BE2C (cell line): ENCODE measurements around the gene MPG.
"Not testable (repeated sequence)": the region's sequence is repeated elsewhere in the genome, so short reads cannot be mapped to it uniquely, and the experiment has no call there.

Experiments used
- DNase-seq: peaks from one replicate; pipeline ENCODE4 v3.0.0-alpha.2; 2020
- H3K27me3 ChIP-seq: fragments of 250-450 bp; sonication (Bioruptor Pico); 2 replicates; pipeline ENCODE4 v1.5.1; 2020; ENCODE audit warnings: mild to moderate bottlenecking
- H3K36me3 ChIP-seq: fragments of 250-450 bp; sonication (Bioruptor Pico); 2 replicates; pipeline ENCODE4 v1.5.1; 2020; ENCODE audit warnings: mild to moderate bottlenecking
- H3K4me1 ChIP-seq: fragments of 250-450 bp; sonication (Bioruptor Pico); 2 replicates; pipeline ENCODE4 v1.5.1; 2020
- H3K4me3 ChIP-seq: 2 replicates; pipeline ENCODE4 v1.5.1; 2011; ENCODE audit warnings: low read depth, low read length
- H3K9me3 ChIP-seq: fragments of 250-450 bp; sonication (Bioruptor Pico); 2 replicates; pipeline ENCODE4 v1.5.1; 2020
- CTCF ChIP-seq: IDR thresholded peaks from 2 replicates; pipeline ENCODE4 v1.5.1; 2012; ENCODE audit warnings: mild to moderate bottlenecking, low read depth, low read length

The MPG gene

GRCh38 chr16:42069-42457, 36.0 kb upstream of the MPG start:
- H3K9me3 ChIP-seq, result no peaks in the 10 kb centered on the region
- H3K4me1 ChIP-seq, result no peaks in the 10 kb centered on the region
- H3K36me3 ChIP-seq, result peaks cover 39% of the 10 kb centered on the region
- TF ChIP-seq CTCF, result no peak
- H3K27me3 ChIP-seq, result no peaks in the 10 kb centered on the region
- no peak for DNase-seq
- no peak overlapping the region for H3K4me3 ChIP-seq

GRCh38 chr16:42691-43090, 35.3 kb upstream of the MPG start:
- no peak for TF ChIP-seq CTCF
- no peak for DNase-seq
- no peaks in the 10 kb centered on the region for H3K9me3 ChIP-seq
- peaks cover 44% of the 10 kb centered on the region for H3K36me3 ChIP-seq
- H3K27me3 ChIP-seq, result no peaks in the 10 kb centered on the region
- H3K4me3 ChIP-seq, result no peak overlapping the region
- no peaks in the 10 kb centered on the region for H3K4me1 ChIP-seq

GRCh38 chr16:43294-43693, 34.7 kb upstream of the MPG start:
- no peak overlapping the region for H3K4me3 ChIP-seq
- TF ChIP-seq CTCF, result no peak
- DNase-seq, result no peak
- H3K36me3 ChIP-seq, result peaks cover 48% of the 10 kb centered on the region
- no peaks in the 10 kb centered on the region for H3K27me3 ChIP-seq
- H3K9me3 ChIP-seq, result no peaks in the 10 kb centered on the region
- no peaks in the 10 kb centered on the region for H3K4me1 ChIP-seq

DNA sequence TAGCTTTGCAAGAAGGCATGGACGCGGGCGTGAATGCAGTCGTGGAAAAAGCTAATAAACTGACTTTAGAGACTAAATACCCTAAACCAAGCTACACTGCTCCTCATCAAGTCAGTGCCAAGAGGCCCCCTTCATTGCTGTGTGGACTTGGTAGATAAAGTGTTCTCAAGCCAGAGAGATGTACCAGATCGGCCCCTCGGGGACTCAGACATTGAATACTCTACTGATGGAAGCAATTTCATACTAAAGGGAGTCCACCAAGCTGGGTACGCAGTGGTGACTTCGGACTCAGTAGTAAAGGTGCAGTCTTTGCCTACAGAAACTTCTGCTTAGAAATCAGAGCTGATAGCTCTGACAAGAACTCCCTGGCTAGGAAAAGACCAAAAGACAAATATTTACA, 33.4 kb upstream of the MPG start:
- Histone ChIP-seq H3K36me3 (peaks cover 56% of the 10 kb centered on the region), H3K4me3 (no peak overlapping the region), H3K9me3 (no peaks in the 10 kb centered on the region), H3K27me3 (no peaks in the 10 kb centered on the region), H3K4me1 (no peaks in the 10 kb centered on the region)
- no peak for TF ChIP-seq CTCF
- DNase-seq, result no peak

- no peak for TF ChIP-seq CTCF
- DNase-seq, result no peak
- peaks cover 59% of the 10 kb centered on the region for H3K36me3 ChIP-seq
Measured at GRCh38 chr16:45454-45853, 32.6 kb upstream of the MPG start.

GRCh38 chr16:46510-46909, 31.5 kb upstream of the MPG start:
- not testable (repeated sequence) for H3K27me3 ChIP-seq, H3K4me1 ChIP-seq, DNase-seq, H3K9me3 ChIP-seq, H3K4me3 ChIP-seq
- peaks cover 67% of the 10 kb centered on the region for H3K36me3 ChIP-seq

More at GRCh38 chr16:45454-45853, 32.6 kb upstream of the MPG start:
- no peaks in the 10 kb centered on the region for H3K27me3 ChIP-seq
- H3K4me3 ChIP-seq, result no peak overlapping the region
- H3K4me1 ChIP-seq, result no peaks in the 10 kb centered on the region
- H3K9me3 ChIP-seq, result no peaks in the 10 kb centered on the region

- H3K4me1 ChIP-seq, result no peaks in the 10 kb centered on the region
- peaks cover 60% of the 10 kb centered on the region for H3K36me3 ChIP-seq
Measured at GRCh38 chr16:47234-47633, 30.8 kb upstream of the MPG start.

More at GRCh38 chr16:47234-47633, 30.8 kb upstream of the MPG start:
- Histone ChIP-seq H3K27me3 (no peaks in the 10 kb centered on the region), H3K9me3 (no peaks in the 10 kb centered on the region), H3K4me3 (no peak overlapping the region)
- no peak for TF ChIP-seq CTCF
- DNase-seq, result no peak
